ENCODE data around the gene ZSWIM3. TPM values are rescaled to one million over a fixed set of nuclear protein-coding genes. Genes with fewer than 3 reads are reported as not detected.

ZSWIM3 gene
- total and polyA plus RNA-seq, 2 of the 13 experiments (the other 11 are each of a cell fraction or from before 2014, with no cell fraction given): 5.2 to 5.8 TPM

- DNase-seq (ENCODE audit: low spot score) (no peak), FAIRE-seq (no peak), ATAC-seq (no peak)
- H3K4me1 ChIP-seq (ENCODE audit: insufficient read depth, low read length): peaks cover 36% of the 10 kb centered on the region
- intact Hi-C loops (cut with micrococcal nuclease; ENCODE audit: unreplicated experiment) (no loop called here), in situ Hi-C loops (cut with HindIII; ENCODE audit: extremely low pct_ligation_motif_present, low pct_unique_long_range_greater_than_20kb) (loop anchor here (5.0 kb wide), 2 partner anchors 38 to 68 kb away; partner anchors contain the start of gene PCIF1)
- H3K9me3 ChIP-seq (ENCODE audit: low read length): no peaks in the 10 kb centered on the region
- POLR2A ChIA-PET: interaction anchor here (0.7 to 8.1 kb wide), 6 partner anchors 12 to 601 kb away, joined by 3 to 164 read pairs (median 87); partner anchors contain the start of genes PLTP and ZSWIM1
- no peaks in the 10 kb centered on the region for H3K27me3 ChIP-seq (ENCODE audit: control insufficient read depth in 1 of 2, insufficient read depth in 2 of 2, low read length in 2 of 2)
- CTCF ChIA-PET (ENCODE audit: low intra/inter-chr PET ratio, low total read pairs): no interaction called here
- peaks cover 32% of the 10 kb centered on the region for H3K79me2 ChIP-seq (ENCODE audit: insufficient read depth, low read length)
- H3K27ac ChIP-seq (ENCODE audit: extremely low read length, insufficient read depth, low read length): no peak overlapping the region
- H3K36me3 ChIP-seq (replicated peaks in 1 of 2; ENCODE audit: control insufficient read depth in 1 of 2, insufficient read depth in 2 of 2, low read length in 2 of 2): peaks cover 44 to 62% of the 10 kb centered on the region in 2 experiments
- no peak overlapping the region for H3K4me3 ChIP-seq (replicated peaks in 1 of 3; ENCODE audit: insufficient read depth in 1 of 3, low read depth in 2 of 3, low read length in 3 of 3)
- TF ChIP-seq POLR2G (IDR thresholded peaks at IDR 0.05; ENCODE audit: low read depth, low read length): 0 out of 2 replicates have a peak, but pooled peaks have one; percentile 1
- no peak for TF ChIP-seq MLX (CRISPR knock-in tag; IDR thresholded peaks at IDR 0.05)
- H3K4me2 ChIP-seq (ENCODE audit: low read depth, low read length): no peak overlapping the region
- H2AFZ ChIP-seq (ENCODE audit: low read length): no peak overlapping the region
- no TSS peak for BruUV-seq (replicated peaks)
- WGBS (ENCODE audit: low lambda C conversion rate): 97% methylated on average over 4 of the region's 4 CpGs
- H4K20me1 ChIP-seq (ENCODE audit: insufficient read depth, low read length): no peaks in the 10 kb centered on the region
- no peak overlapping the region for H3K9ac ChIP-seq (ENCODE audit: insufficient read depth, low read depth, low read length)
These were observed 36.4 kb downstream of the ZSWIM3 start for GRCh38 chr20:45893831-45894230.

GRCh38 chr20:45894797-45895196, 37.4 kb downstream of the ZSWIM3 start:
- in situ Hi-C loops (cut with HindIII; ENCODE audit: extremely low pct_ligation_motif_present, low pct_unique_long_range_greater_than_20kb) (loop anchor here (5.0 kb wide), 2 partner anchors 38 to 68 kb away; partner anchors contain the start of gene PCIF1), intact Hi-C loops (cut with micrococcal nuclease; ENCODE audit: unreplicated experiment) (no loop called here)
- ChIA-PET POLR2A (interaction anchor here (7.3 to 8.1 kb wide), 3 partner anchors 13 to 32 kb away, joined by 74 to 164 read pairs (median 100); partner anchors contain the start of gene PLTP), CTCF (ENCODE audit: low intra/inter-chr PET ratio, low total read pairs) (no interaction called here)
- H3K4me3 ChIP-seq (replicated peaks in 1 of 3; ENCODE audit: insufficient read depth in 1 of 3, low read depth in 2 of 3, low read length in 3 of 3): no peak overlapping the region
- H3K9me3 ChIP-seq (ENCODE audit: low read length): no peaks in the 10 kb centered on the region
- WGBS (ENCODE audit: low lambda C conversion rate): 77% methylated on average over 6 of the region's 12 CpGs
- H3K4me2 ChIP-seq (ENCODE audit: low read depth, low read length): no peak overlapping the region
- H3K4me1 ChIP-seq (ENCODE audit: insufficient read depth, low read length): peaks cover 26% of the 10 kb centered on the region
- no peak overlapping the region for H2AFZ ChIP-seq (ENCODE audit: low read length)
- no peak overlapping the region for H3K9ac ChIP-seq (ENCODE audit: insufficient read depth, low read depth, low read length)
- ATAC-seq (no peak), FAIRE-seq (no peak), DNase-seq (ENCODE audit: low spot score) (no peak)
- H3K36me3 ChIP-seq (replicated peaks in 1 of 2; ENCODE audit: control insufficient read depth in 1 of 2, insufficient read depth in 2 of 2, low read length in 2 of 2): peaks cover 51 to 63% of the 10 kb centered on the region in 2 experiments
- H4K20me1 ChIP-seq (ENCODE audit: insufficient read depth, low read length): no peaks in the 10 kb centered on the region
- no TSS peak for BruUV-seq (replicated peaks)
- TF ChIP-seq AGO2 (optimal IDR thresholded peaks at IDR 0.05; ENCODE audit: low read depth, low read length) (peak; percentile 93), AGO1 (IDR thresholded peaks at IDR 0.05; ENCODE audit: low read depth, low read length, poor library complexity, severe bottlenecking) (peak; percentile 44), POLR2A (IDR thresholded peaks at IDR 0.05; ENCODE audit: insufficient read depth in 1 of 2, low read depth in 2 of 2, low read length in 2 of 2) (peak; percentile 20 to 45; a peak in 1 of 4 replicates), ZNF768 (CRISPR knock-in tag; IDR thresholded peaks at IDR 0.05) (0 out of 2 replicates have a peak, but pooled peaks have one; percentile 10), SMAD9 (CRISPR knock-in tag; IDR thresholded peaks at IDR 0.05) (no peak)
- H3K27ac ChIP-seq (ENCODE audit: extremely low read length, insufficient read depth, low read length): no peak overlapping the region
- H3K27me3 ChIP-seq (ENCODE audit: control insufficient read depth in 1 of 2, insufficient read depth in 2 of 2, low read length in 2 of 2): no peaks in the 10 kb centered on the region
- peaks cover 23% of the 10 kb centered on the region for H3K79me2 ChIP-seq (ENCODE audit: insufficient read depth, low read length)

All from HepG2 (cell line).